PFSK-1 (cell line): ENCODE results near the gene MCCD1.

Experiments used
- FOXP2 ChIP-seq: optimal IDR thresholded peaks from 2 replicates; pipeline ENCODE3; 2011; ENCODE audit warnings: borderline replicate concordance, control low read depth, inconsistent platforms; ENCODE audit not compliant: insufficient read depth; ENCODE audit errors: extremely low read length, extremely low read depth
- POLR2AphosphoS5 ChIP-seq: IDR thresholded peaks from 2 replicates; pipeline ENCODE4 v1.6.1; 2012; ENCODE audit warnings: low read depth, mild to moderate bottlenecking, control low read depth, low read length, moderate library complexity
- SIN3A ChIP-seq: IDR thresholded peaks from 2 replicates; pipeline ENCODE4 v1.6.1; 2012; ENCODE audit warnings: mild to moderate bottlenecking, low read length, moderate library complexity, borderline replicate concordance; ENCODE audit not compliant: insufficient read depth
- TAF1 ChIP-seq: IDR thresholded peaks from 2 replicates; pipeline ENCODE4 v1.6.1; 2012; ENCODE audit warnings: low read length, control low read depth, borderline replicate concordance; ENCODE audit not compliant: insufficient read depth
- TF ChIP-seq, protein P1 (sequence below), 2 experiments: IDR thresholded peaks; 2 replicates each; pipeline versions ENCODE4 v1.6.1 to v1.8.0; 2011 to 2012; ENCODE audit warnings: low read depth in 2 of 2, low read length in 2 of 2, control low read depth in 1 of 2, inconsistent platforms in 1 of 2, mild to moderate bottlenecking in 1 of 2, moderate library complexity in 1 of 2; ENCODE audit not compliant: insufficient read depth in 1 of 2

The MCCD1 gene

DNA sequence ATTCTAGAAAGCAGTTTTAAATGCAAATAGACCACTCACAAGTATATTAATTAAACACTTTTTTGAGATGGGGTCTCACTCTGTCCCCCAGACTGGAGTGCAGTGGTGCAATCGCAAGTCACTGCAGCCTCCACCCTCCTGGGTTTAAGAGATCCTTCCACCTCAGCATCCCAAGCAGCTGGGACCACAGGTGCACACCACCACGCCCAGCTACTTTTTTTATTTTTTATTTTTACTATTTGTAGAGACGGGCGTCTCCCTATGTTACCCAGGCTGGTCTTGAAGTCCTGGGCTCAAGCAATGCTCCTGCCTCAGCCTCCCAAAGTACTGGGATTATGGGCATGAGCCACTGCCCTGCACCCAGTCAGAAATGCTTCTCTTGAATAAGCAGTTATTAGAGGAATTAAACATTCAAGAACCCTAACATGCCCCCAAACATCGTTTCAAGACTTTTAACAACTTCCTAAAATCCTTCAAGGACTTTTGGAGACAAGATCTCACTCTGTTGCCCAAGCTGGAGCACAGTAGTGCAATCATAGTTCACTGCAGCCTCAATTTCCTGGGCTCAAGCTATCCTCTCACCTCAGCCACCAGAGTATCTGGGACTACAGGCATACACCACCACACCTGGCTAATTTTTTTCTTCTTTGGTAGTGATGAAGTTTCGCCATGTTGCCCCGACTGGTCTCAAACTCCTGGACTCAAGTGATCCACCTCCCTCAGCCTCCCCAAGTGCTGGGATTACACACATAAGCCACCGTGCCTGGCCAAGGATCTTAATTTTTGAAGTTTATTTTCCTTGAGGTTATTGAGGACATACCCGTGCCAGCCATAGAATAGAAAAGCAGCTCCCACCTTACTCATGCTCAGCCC, 3.2 kb downstream of the MCCD1 start:
- TF ChIP-seq POLR2AphosphoS5 (no peak; the same call in 1 of the 2 replicates), TAF1 (no peak), SIN3A (no peak), FOXP2 (no peak)
- TF ChIP-seq, protein P1, sequence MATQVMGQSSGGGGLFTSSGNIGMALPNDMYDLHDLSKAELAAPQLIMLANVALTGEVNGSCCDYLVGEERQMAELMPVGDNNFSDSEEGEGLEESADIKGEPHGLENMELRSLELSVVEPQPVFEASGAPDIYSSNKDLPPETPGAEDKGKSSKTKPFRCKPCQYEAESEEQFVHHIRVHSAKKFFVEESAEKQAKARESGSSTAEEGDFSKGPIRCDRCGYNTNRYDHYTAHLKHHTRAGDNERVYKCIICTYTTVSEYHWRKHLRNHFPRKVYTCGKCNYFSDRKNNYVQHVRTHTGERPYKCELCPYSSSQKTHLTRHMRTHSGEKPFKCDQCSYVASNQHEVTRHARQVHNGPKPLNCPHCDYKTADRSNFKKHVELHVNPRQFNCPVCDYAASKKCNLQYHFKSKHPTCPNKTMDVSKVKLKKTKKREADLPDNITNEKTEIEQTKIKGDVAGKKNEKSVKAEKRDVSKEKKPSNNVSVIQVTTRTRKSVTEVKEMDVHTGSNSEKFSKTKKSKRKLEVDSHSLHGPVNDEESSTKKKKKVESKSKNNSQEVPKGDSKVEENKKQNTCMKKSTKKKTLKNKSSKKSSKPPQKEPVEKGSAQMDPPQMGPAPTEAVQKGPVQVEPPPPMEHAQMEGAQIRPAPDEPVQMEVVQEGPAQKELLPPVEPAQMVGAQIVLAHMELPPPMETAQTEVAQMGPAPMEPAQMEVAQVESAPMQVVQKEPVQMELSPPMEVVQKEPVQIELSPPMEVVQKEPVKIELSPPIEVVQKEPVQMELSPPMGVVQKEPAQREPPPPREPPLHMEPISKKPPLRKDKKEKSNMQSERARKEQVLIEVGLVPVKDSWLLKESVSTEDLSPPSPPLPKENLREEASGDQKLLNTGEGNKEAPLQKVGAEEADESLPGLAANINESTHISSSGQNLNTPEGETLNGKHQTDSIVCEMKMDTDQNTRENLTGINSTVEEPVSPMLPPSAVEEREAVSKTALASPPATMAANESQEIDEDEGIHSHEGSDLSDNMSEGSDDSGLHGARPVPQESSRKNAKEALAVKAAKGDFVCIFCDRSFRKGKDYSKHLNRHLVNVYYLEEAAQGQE (IDR thresholded peaks at IDR 0.05; ENCODE audit: insufficient read depth in 1 of 2, low read depth in 2 of 2, low read length in 2 of 2) = no peak

DNA sequence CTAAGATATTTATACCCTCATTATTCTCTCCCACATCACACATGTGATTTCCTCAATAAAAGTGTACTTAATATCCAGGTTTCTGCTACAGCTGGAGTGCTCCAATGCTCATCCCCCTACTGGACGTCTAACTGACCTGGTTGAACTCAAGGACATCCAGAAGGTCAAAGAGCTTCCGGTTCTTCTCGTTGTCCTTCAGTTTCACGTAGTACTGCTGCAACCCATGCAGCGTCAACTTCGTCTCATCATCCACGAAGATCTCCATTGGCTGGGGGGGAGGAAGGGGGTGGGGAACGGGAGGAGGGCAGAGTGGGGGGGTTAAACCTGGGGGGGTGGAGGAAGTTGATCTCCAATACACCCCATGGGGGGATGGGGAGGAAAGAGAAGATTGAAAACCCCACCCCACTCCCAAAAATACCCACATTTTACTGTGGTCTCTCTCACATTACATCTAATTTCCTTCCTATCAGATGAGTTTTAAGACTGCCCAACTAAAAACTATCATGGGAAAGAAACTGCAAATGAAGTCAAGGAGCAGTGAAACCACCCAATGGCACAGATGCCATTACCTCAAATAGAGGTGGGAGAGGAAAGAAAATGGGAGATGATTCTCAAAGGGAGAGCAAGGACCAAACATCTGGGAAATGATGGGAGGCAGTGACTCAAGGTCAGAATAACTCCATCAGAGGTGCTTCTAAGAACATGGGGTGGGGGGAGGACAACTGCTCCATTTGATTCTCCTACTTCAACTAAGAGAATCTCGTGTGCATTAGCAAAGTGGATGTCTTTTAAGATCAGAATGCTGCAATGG, 4.1 kb downstream of the MCCD1 start:
- TF ChIP-seq SIN3A (no peak), POLR2AphosphoS5 (peak; percentile 10; the same call in 1 of the 2 replicates)
- TF ChIP-seq, protein P1 (IDR thresholded peaks at IDR 0.05; ENCODE audit: insufficient read depth in 1 of 2, low read depth in 2 of 2, low read length in 2 of 2) = no peak

DNA sequence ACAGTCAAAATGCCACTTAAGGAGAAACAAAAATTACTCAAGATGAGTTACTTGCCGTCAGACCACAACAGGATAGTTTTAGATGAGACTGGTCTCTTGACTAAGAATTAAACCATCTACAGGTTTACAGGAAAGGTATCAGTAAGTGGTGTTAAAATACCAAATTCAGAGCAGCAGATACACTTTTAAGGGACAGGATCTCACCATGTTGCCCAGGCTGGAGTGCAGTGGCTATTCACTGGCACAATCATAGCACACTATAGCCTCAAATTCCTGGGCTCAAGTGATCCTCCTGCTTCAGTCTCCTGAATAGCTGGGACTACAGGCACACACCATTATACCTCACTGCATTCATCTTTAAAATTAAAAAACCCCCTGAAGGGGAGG, 4.7 kb downstream of the MCCD1 start:
- TF ChIP-seq, protein P1 (IDR thresholded peaks at IDR 0.05; ENCODE audit: insufficient read depth in 1 of 2, low read depth in 2 of 2, low read length in 2 of 2) = no peak
- TF ChIP-seq POLR2AphosphoS5 (no peak; the same call in none of the 2 replicates), FOXP2 (no peak)

DNA sequence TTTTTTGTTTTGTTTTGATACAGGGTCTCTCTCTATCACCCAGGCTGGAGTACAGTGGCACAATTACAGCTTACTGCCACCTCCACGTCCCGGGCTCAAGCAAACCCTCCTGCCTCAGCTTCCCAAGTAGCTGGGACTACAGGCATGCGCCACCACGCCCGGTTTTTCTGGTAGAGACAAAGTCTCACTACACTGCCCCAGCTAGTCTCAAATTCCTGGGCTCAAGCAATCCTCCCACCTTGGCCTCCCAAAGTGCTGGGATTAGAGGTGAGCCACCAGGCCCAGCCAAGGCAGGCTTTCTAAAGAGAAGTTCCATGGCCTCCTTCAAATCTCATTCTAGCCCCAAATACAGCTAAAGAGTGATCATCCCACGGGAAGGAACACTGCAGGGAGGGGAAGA, 5.2 kb downstream of the MCCD1 start:
- TF ChIP-seq, protein P1 (IDR thresholded peaks at IDR 0.05; ENCODE audit: insufficient read depth in 1 of 2, low read depth in 2 of 2, low read length in 2 of 2) = no peak
- no peak for TF ChIP-seq FOXP2
- TF ChIP-seq SIN3A = no peak
- TF ChIP-seq TAF1 = no peak
- TF ChIP-seq POLR2AphosphoS5 = no peak; the same call in 1 of the 2 replicates
